HCT116 (cell line): Measurements from ENCODE around the gene KDM2B. TPM values are rescaled to one million over a fixed set of nuclear protein-coding genes. Genes with fewer than 3 reads are reported as not detected.

Experiments
- ATAC-seq: fragments of 200-7000 bp; cut with Tn5 transposase; 2 replicates; pipeline ENCODE4 v1.9.1; 2020; ENCODE audit warnings: mild to moderate bottlenecking, moderate library complexity
- BruUV-seq: library from RNA; stranded (reverse); fragments of 400-500 nt; replicated peaks from 2 replicates; lab custom pipeline; 2021; lab: Mats Ljungman, UMichigan
- CTCF ChIA-PET: fragments of 300-600 bp; sonication (Branson Sonifier 250); formaldehyde crosslinking; loops from one replicate; lab custom pipeline; 2021; ENCODE audit warnings: antibody characterized with exemption; lab: Charles Lee
- POLR2A ChIA-PET: fragments of 300-600, 350-600 bp; sonication (Branson Sonifier 250); formaldehyde crosslinking; loops from one replicate; lab custom pipeline; 2021; ENCODE audit warnings: antibody characterized with exemption; lab: Charles Lee
- RAD21 ChIA-PET, 2 experiments: fragments of 300-600 bp; sonication (Branson Sonifier 250); formaldehyde crosslinking; loops; one replicate each; lab custom pipeline; 2023; ENCODE audit warnings: low total read pairs in 2 of 2; ENCODE audit not compliant: uncharacterized antibody in 2 of 2, unreplicated experiment in 2 of 2, low non-redundant PET in 1 of 2; lab: Charles Lee
- DNase-seq: peaks from one replicate; pipeline ENCODE4 v3.0.0-alpha.2; 2010; ENCODE audit warnings: low read depth, low spot score
- H2AFZ ChIP-seq: fragments of 200-600 bp; shearing (Covaris generic), sonication (generic); 2 replicates; pipeline ENCODE4 v1.6.1; 2017; ENCODE audit warnings: low read depth, mixed run types, mixed read lengths, antibody characterized with exemption, low read length; ENCODE audit not compliant: poor library complexity, severe bottlenecking
- H3K27ac ChIP-seq: 2 replicates; pipeline ENCODE4 v1.5.1; 2012; ENCODE audit warnings: low read depth, low read length
- H3K27me3 ChIP-seq: fragments of 200-600 bp; sonication (generic); 2 replicates; pipeline ENCODE4 v1.6.1; 2016; ENCODE audit warnings: mixed run types, low read length, mixed read lengths; ENCODE audit not compliant: insufficient read depth
- H3K36me3 ChIP-seq, 2 experiments: fragments of 200-500 bp in 1 of 2; fragments of 200-600 bp in 1 of 2; sonication (Bioruptor generic) in 1 of 2; sonication (generic) in 1 of 2; 2 replicates each; pipeline versions ENCODE4 v1.5.1 to v1.6.1; 2014 to 2016; ENCODE audit warnings: low read length in 2 of 2, inconsistent platforms in 1 of 2, mixed read lengths in 1 of 2, mixed run types in 1 of 2; ENCODE audit not compliant: insufficient read depth in 2 of 2, control insufficient read depth in 1 of 2
- H3K4me1 ChIP-seq, 2 experiments: fragments of 200-600 bp in 1 of 2; sonication (generic) in 1 of 2; 2 replicates each; pipeline versions ENCODE4 v1.5.1 to v1.6.1; 2012 to 2017; ENCODE audit warnings: low read length in 2 of 2, inconsistent platforms in 1 of 2, mild to moderate bottlenecking in 1 of 2, mixed read lengths in 1 of 2, mixed run types in 1 of 2, moderate library complexity in 1 of 2; ENCODE audit not compliant: insufficient read depth in 2 of 2, control insufficient read depth in 1 of 2
- H3K4me2 ChIP-seq: fragments of 200-600 bp; sonication (generic); 2 replicates; pipeline ENCODE4 v1.6.1; 2017; ENCODE audit warnings: mixed run types, low read length, mixed read lengths
- H3K4me3 ChIP-seq, 2 experiments: fragments of 200-600 bp in 1 of 2; sonication (generic) in 1 of 2; replicated peaks in 1 of 2; 2 replicates each; pipeline ENCODE4 v1.5.1; 2011 to 2016; ENCODE audit warnings: low read length in 2 of 2, control low read depth in 1 of 2, low read depth in 1 of 2, mild to moderate bottlenecking in 1 of 2, mixed read lengths in 1 of 2, mixed run types in 1 of 2
- H3K79me2 ChIP-seq: fragments of 200-600 bp; sonication (generic); 2 replicates; pipeline ENCODE4 v1.6.1; 2017; ENCODE audit warnings: mild to moderate bottlenecking, mixed run types, low read length, moderate library complexity, mixed read lengths; ENCODE audit not compliant: insufficient read depth
- H3K9ac ChIP-seq: fragments of 200-600 bp; sonication (generic); 2 replicates; pipeline ENCODE4 v1.6.1; 2016; ENCODE audit warnings: low read length, mixed read lengths
- H3K9me2 ChIP-seq: fragments of 200-600 bp; sonication (generic), shearing (Covaris generic); 2 replicates; pipeline ENCODE4 v1.6.1; 2017; ENCODE audit warnings: mixed run types, mild to moderate bottlenecking, moderate library complexity; ENCODE audit not compliant: insufficient read depth
- H3K9me3 ChIP-seq, 2 experiments: fragments of 200-500 bp in 1 of 2; fragments of 200-600 bp in 1 of 2; sonication (Bioruptor generic) in 1 of 2; sonication (generic) in 1 of 2; 2 replicates each; pipeline ENCODE4 v1.6.1; 2014 to 2017; ENCODE audit warnings: low read length in 2 of 2, mixed read lengths in 2 of 2, inconsistent platforms in 1 of 2, low read depth in 1 of 2, mild to moderate bottlenecking in 1 of 2, mixed run types in 1 of 2, moderate library complexity in 1 of 2; ENCODE audit not compliant: control insufficient read depth in 1 of 2, insufficient read depth in 1 of 2
- H4K20me1 ChIP-seq: fragments of 200-600 bp; sonication (generic), shearing (Covaris generic); 2 replicates; pipeline ENCODE4 v1.6.1; 2017; ENCODE audit warnings: mixed run types, mild to moderate bottlenecking, moderate library complexity; ENCODE audit not compliant: insufficient read depth
- CBX3 ChIP-seq: IDR thresholded peaks from 2 replicates; pipeline ENCODE4 v1.6.1; 2012; ENCODE audit warnings: low read depth
- CEBPB ChIP-seq: IDR thresholded peaks from 2 replicates; pipeline ENCODE4 v1.6.1; 2012; ENCODE audit warnings: low read depth
- CTCF ChIP-seq, 3 experiments: fragments of 200-600 bp in 1 of 3; sonication (generic) in 1 of 3; IDR thresholded peaks in 2 of 3; conservative IDR thresholded peaks in 1 of 3; 2 replicates each; pipeline ENCODE4 v1.5.1; 2012 to 2017; ENCODE audit warnings: low read depth in 2 of 3, low read length in 2 of 3, antibody characterized with exemption in 1 of 3, borderline replicate concordance in 1 of 3, control low read depth in 1 of 3, mild to moderate bottlenecking in 1 of 3, mixed read lengths in 1 of 3, mixed run types in 1 of 3, moderate library complexity in 1 of 3; ENCODE audit not compliant: insufficient read depth in 1 of 3
- ELF1 ChIP-seq: IDR thresholded peaks from 2 replicates; pipeline ENCODE4 v1.6.1; 2012; ENCODE audit warnings: low read depth, borderline replicate concordance
- FOSL1 ChIP-seq: IDR thresholded peaks from 2 replicates; pipeline ENCODE4 v1.6.1; 2012; ENCODE audit warnings: low read depth
- JUND ChIP-seq: IDR thresholded peaks from 2 replicates; pipeline ENCODE4 v1.6.1; 2012
- REST ChIP-seq: IDR thresholded peaks from 2 replicates; pipeline ENCODE4 v1.6.1; 2012; ENCODE audit warnings: low read depth
- SP1 ChIP-seq: IDR thresholded peaks from 2 replicates; pipeline ENCODE4 v1.6.1; 2012; ENCODE audit warnings: low read depth
- TCF7L2 ChIP-seq: IDR thresholded peaks from 2 replicates; pipeline ENCODE4 v1.7.0; 2011; ENCODE audit warnings: borderline replicate concordance, inconsistent platforms; ENCODE audit not compliant: insufficient read depth, insufficient read length; ENCODE audit errors: extremely low read depth
- ZNF274 ChIP-seq: fragments of 200-500 bp; sonication (Bioruptor generic); IDR thresholded peaks from 2 replicates; pipeline ENCODE4 v1.6.1; 2014; ENCODE audit warnings: mild to moderate bottlenecking, low read depth, low read length, inconsistent platforms
- intact Hi-C: fragments of 100-400 bp; cut with micrococcal nuclease; formaldehyde crosslinking; loops from 2 replicates; pipeline ENCODE4 v1.10.0; 2022
- total RNA-seq: library from RNA; stranded (reverse); gene quantifications from one replicate; pipeline ENCODE4 v1.2.1, GENCODE V29; 2021; ENCODE audit not compliant: unreplicated experiment

KDM2B gene
- total RNA-seq, 1 experiment from 2014 or later: 36.7 TPM

- RAD21 ChIA-PET: no interaction called here
- POLR2A ChIA-PET: no interaction called here
- DNase-seq (no peak), ATAC-seq (no peak)
- H4K20me1 ChIP-seq: no peaks in the 10 kb centered on the region
- H3K9ac ChIP-seq: no peak overlapping the region
- H3K36me3 ChIP-seq: no peaks in the 10 kb centered on the region
- H3K4me3 ChIP-seq: no peak overlapping the region
- H3K4me1 ChIP-seq: peaks cover 4 to 30% of the 10 kb centered on the region in 2 experiments; a peak in 3 of 4 replicates
- no peak overlapping the region for H2AFZ ChIP-seq
- H3K9me3 ChIP-seq: no peaks in the 10 kb centered on the region
- no peaks in the 10 kb centered on the region for H3K27me3 ChIP-seq
- TF ChIP-seq JUND (no peak), SP1 (no peak), CTCF (IDR thresholded peaks at IDR 0.05 in 2 of 3, conservative IDR thresholded peaks at IDR 0.05 in 1 of 3; ENCODE audit: borderline replicate concordance in 1 of 3, insufficient read depth in 1 of 3, low read depth in 2 of 3, low read length in 2 of 3) (no peak), FOSL1 (no peak), ZNF274 (no peak), TCF7L2 (no peak), ELF1 (no peak), CBX3 (no peak), CEBPB (no peak), REST (no peak)
- intact Hi-C loops: no loop called here
- H3K9me2 ChIP-seq: no peaks in the 10 kb centered on the region
- H3K27ac ChIP-seq: no peak overlapping the region
- CTCF ChIA-PET: no interaction called here
- no peaks in the 10 kb centered on the region for H3K79me2 ChIP-seq
- BruUV-seq: no TSS peak
- H3K4me2 ChIP-seq: no peak overlapping the region
Observed at GRCh38 chr12:121472150-121472905, 108.5 kb downstream of the KDM2B start.
